A549 (cell line): ENCODE measurements around the gene COL5A2. TPM values are rescaled to one million over a fixed set of nuclear protein-coding genes. Genes with fewer than 3 reads are reported as not detected.

ENCODE experiments used
- ATAC-seq, 2 experiments: fragments of 200-7000 bp in 1 of 2; fragments of >200 bp in 1 of 2; cut with Nextera tagmentation in 1 of 2; cut with Tn5 transposase in 1 of 2; 3 replicates each; pipeline versions ENCODE4 v1.8.0 to v1.9.1; 2018 to 2020; ENCODE audit warnings: mild to moderate bottlenecking in 1 of 2, moderate library complexity in 1 of 2
- CTCF ChIA-PET: fragments of 300-600 bp; sonication (Branson Sonifier 250); formaldehyde crosslinking; extraction: SDS; loops from one replicate; lab custom pipeline; 2021; ENCODE audit warnings: antibody characterized with exemption, inconsistent platforms; lab: Yijun Ruan, JAX
- POLR2A ChIA-PET: fragments of 350-600 bp; formaldehyde crosslinking; extraction: SDS; loops from one replicate; lab custom pipeline; 2021; ENCODE audit warnings: antibody characterized with exemption, inconsistent platforms; lab: Yijun Ruan, JAX
- DNase-seq, 2 experiments: peaks; one replicate each; pipeline versions ENCODE4 v3.0.0 to v3.0.0-alpha.2; 2011 to 2016; ENCODE audit warnings: low read depth in 1 of 2, low spot score in 1 of 2
- FAIRE-seq: peaks from 2 replicates; lab custom pipeline; 2011; peaks lifted over from hg19 to GRCh38; lab: Jason Lieb, UNC
- H3K27ac ChIP-seq, 2 experiments: fragments of >200 bp; sonication (Bioruptor Twin); formaldehyde crosslinking; 3 replicates each; pipeline ENCODE4 v1.5.1; 2016 to 2017
- H3K4me1 ChIP-seq: fragments of >200 bp; sonication (Bioruptor Twin); formaldehyde crosslinking; 3 replicates; pipeline ENCODE4 v1.6.1; 2016
- H3K4me2 ChIP-seq: fragments of >200 bp; sonication (Bioruptor Twin); formaldehyde crosslinking; 3 replicates; pipeline ENCODE4 v1.6.1; 2016
- H3K4me3 ChIP-seq: fragments of >200 bp; sonication (Bioruptor Twin); formaldehyde crosslinking; 3 replicates; pipeline ENCODE4 v1.5.1; 2016
- H3K9me3 ChIP-seq: fragments of >200 bp; sonication (Bioruptor Twin); formaldehyde crosslinking; 3 replicates; pipeline ENCODE4 v1.6.1; 2016
- BHLHE40 ChIP-seq: IDR thresholded peaks from 2 replicates; pipeline ENCODE4 v1.6.1; 2012; ENCODE audit warnings: low read depth, low read length, inconsistent platforms
- CTCF ChIP-seq: fragments of >200 bp; sonication (Bioruptor Twin); formaldehyde crosslinking; IDR thresholded peaks from 3 replicates; pipeline ENCODE4 v1.5.1; 2016
- EHMT2 ChIP-seq: fragments of 200-600 bp; sonication (generic); IDR thresholded peaks from 2 replicates; pipeline ENCODE4 v1.6.1; 2016; ENCODE audit warnings: antibody characterized with exemption, low read depth, mild to moderate bottlenecking, moderate library complexity
- EP300 ChIP-seq, 2 experiments: fragments of >200 bp; sonication (Bioruptor Twin); formaldehyde crosslinking; IDR thresholded peaks; 2 replicates in 1 of 2; 3 replicates in 1 of 2; pipeline ENCODE4 v1.6.1; 2016 to 2017
- FOSB ChIP-seq: fragments of 250-450 bp; sonication (Bioruptor Pico); IDR thresholded peaks from 2 replicates; pipeline ENCODE4 v1.5.0; 2020; ENCODE audit warnings: mild to moderate bottlenecking, moderate library complexity
- HDAC2 ChIP-seq: fragments of 200-600 bp; sonication (generic); IDR thresholded peaks from 2 replicates; pipeline ENCODE4 v1.6.1; 2016
- HES2 ChIP-seq: fragments of >200 bp; sonication (Bioruptor Twin); formaldehyde crosslinking; IDR thresholded peaks from 2 replicates; pipeline ENCODE4 v1.6.1; 2016
- HMGXB4 ChIP-seq: fragments of 250-450 bp; sonication (Bioruptor Pico); IDR thresholded peaks from 2 replicates; pipeline ENCODE4 v1.5.0; 2021; ENCODE audit warnings: mild to moderate bottlenecking, moderate library complexity, borderline replicate concordance
- HOXB5 ChIP-seq: fragments of 250-450 bp; sonication (Bioruptor Pico); IDR thresholded peaks from 2 replicates; pipeline ENCODE4 v1.5.0; 2020; ENCODE audit warnings: mild to moderate bottlenecking, moderate library complexity
- JUN ChIP-seq, 2 experiments: fragments of >200 bp; sonication (Bioruptor Twin); formaldehyde crosslinking; IDR thresholded peaks; 2 replicates in 1 of 2; 3 replicates in 1 of 2; pipeline ENCODE4 v1.6.1; 2016 to 2017
- KDM1A ChIP-seq: fragments of 200-600 bp; sonication (generic); IDR thresholded peaks from 2 replicates; pipeline ENCODE4 v1.6.1; 2016; ENCODE audit warnings: low read depth, mild to moderate bottlenecking
- KDM5A ChIP-seq: fragments of 200-600 bp; sonication (generic); IDR thresholded peaks from 2 replicates; pipeline ENCODE4 v1.6.1; 2016; ENCODE audit warnings: antibody characterized with exemption, mild to moderate bottlenecking
- MYC ChIP-seq: IDR thresholded peaks from 2 replicates; pipeline ENCODE4 v1.6.1; 2012; ENCODE audit warnings: mild to moderate bottlenecking, inconsistent platforms, low read length, improper control_type of control experiment, borderline replicate concordance
- NFE2L2 ChIP-seq: fragments of 150-350 bp; conservative IDR thresholded peaks from 2 replicates; pipeline ENCODE4 v1.6.1; 2014; ENCODE audit warnings: low read length
- NR3C1 ChIP-seq: fragments of >200 bp; sonication (Bioruptor Twin); formaldehyde crosslinking; IDR thresholded peaks from 3 replicates; pipeline ENCODE4 v1.6.1; 2017
- RARB ChIP-seq: fragments of 250-450 bp; sonication (Bioruptor Pico); IDR thresholded peaks from 2 replicates; pipeline ENCODE4 v1.8.0; 2021; ENCODE audit warnings: mild to moderate bottlenecking, moderate library complexity
- RFX5 ChIP-seq: fragments of 450-650 bp; IDR thresholded peaks from 2 replicates; pipeline ENCODE4 v1.7.1; 2014; ENCODE audit warnings: antibody characterized with exemption, mild to moderate bottlenecking, moderate library complexity
- RNF2 ChIP-seq: fragments of 200-600 bp; sonication (generic); IDR thresholded peaks from 2 replicates; pipeline ENCODE4 v1.6.1; 2016; ENCODE audit warnings: low read depth, mild to moderate bottlenecking, antibody characterized with exemption, moderate library complexity, borderline replicate concordance
- TFCP2L1 ChIP-seq: fragments of 250-450 bp; sonication (Bioruptor Pico); IDR thresholded peaks from 2 replicates; pipeline ENCODE4 v1.5.0; 2021; ENCODE audit warnings: mild to moderate bottlenecking
- TP53 ChIP-seq: fragments of 250-450 bp; sonication (Bioruptor Pico); IDR thresholded peaks from 2 replicates; pipeline ENCODE4 v1.5.0; 2021; ENCODE audit warnings: mild to moderate bottlenecking, moderate library complexity
- ZC3H11A ChIP-seq: fragments of 450-650 bp; IDR thresholded peaks from 2 replicates; pipeline ENCODE4 v1.6.1; 2014; ENCODE audit warnings: antibody characterized with exemption, mild to moderate bottlenecking
- WGBS: methylation state at CpG from one replicate; pipeline ENCODE4 v1.1.6; 2017; ENCODE audit errors: missing lambda C conversion rate; 5-methylcytosine and 5-hydroxymethylcytosine counted together
- polyA plus RNA-seq, 4 experiments: library from polyadenylated mRNA; depleted of rRNA in 3 of 4; stranded (reverse); fragments of >200 nt; fragmentation: RNase III in 1 of 4; extraction: RNeasy Plus Mini Kit Qiagen cat#74134 plus additional on column Dnase treatment in 1 of 4; gene quantifications; 2 replicates in 3 of 4; 3 replicates in 1 of 4; pipeline ENCODE4 v1.2.3, GENCODE V29; 2011 to 2017
- TF ChIP-seq, protein P1 (sequence below): fragments of 150-350 bp; IDR thresholded peaks from 2 replicates; pipeline ENCODE4 v1.6.1; 2014; ENCODE audit warnings: low read depth, mild to moderate bottlenecking, low read length
- TF ChIP-seq, protein P2 (sequence below): fragments of 200-600 bp; sonication (generic); IDR thresholded peaks from 2 replicates; pipeline ENCODE4 v1.6.1; 2016; ENCODE audit warnings: antibody characterized with exemption, mild to moderate bottlenecking, moderate library complexity
- TF ChIP-seq, protein P3 (sequence below): fragments of 250-450 bp; sonication (Bioruptor Pico); IDR thresholded peaks from 2 replicates; pipeline ENCODE4 v1.5.0; 2020; ENCODE audit warnings: low read depth, mild to moderate bottlenecking, moderate library complexity

COL5A2 gene
- polyA plus RNA-seq, 2 of the 4 experiments (the other 2 are of a cell fraction), result 152 to 215 TPM

DNA sequence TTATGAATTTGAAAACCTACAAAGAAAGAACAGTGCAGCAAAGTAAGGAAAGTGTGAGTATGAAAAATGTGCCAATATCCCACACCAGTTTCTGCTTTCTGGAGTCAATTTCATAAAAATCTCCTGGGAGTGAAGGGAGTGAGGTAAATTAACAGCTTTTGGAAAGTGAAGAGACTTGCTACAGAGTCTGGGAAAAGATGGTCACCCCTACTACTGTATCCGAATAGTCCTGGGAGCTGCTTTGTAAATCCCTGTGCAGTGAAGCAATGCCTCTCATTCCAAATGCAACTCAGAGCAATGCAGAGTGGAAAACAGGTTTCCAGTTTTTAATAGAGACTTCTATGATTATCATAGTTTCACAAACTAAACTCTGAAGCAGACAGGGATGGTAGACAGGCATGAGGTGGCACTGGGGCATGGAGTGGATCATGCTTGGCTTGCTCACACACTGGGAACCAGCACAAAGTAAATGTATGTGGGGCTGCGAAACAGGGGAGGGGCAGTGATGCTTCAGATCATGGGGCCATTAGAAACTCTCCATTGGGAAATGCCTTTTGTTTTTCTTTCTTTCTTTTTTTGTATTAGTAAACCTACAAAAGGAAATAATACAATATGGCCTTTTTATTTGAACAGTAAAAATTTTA, 10.6 kb downstream of the COL5A2 start (continued):
- no peak for TF ChIP-seq KDM1A
- TF ChIP-seq HDAC2, result no peak
- no peak for TF ChIP-seq ZC3H11A
- no peak for TF ChIP-seq HOXB5
- no peak for TF ChIP-seq TP53 (CRISPR knock-in tag)
- TF ChIP-seq RFX5, result no peak
- TF ChIP-seq, protein P1, sequence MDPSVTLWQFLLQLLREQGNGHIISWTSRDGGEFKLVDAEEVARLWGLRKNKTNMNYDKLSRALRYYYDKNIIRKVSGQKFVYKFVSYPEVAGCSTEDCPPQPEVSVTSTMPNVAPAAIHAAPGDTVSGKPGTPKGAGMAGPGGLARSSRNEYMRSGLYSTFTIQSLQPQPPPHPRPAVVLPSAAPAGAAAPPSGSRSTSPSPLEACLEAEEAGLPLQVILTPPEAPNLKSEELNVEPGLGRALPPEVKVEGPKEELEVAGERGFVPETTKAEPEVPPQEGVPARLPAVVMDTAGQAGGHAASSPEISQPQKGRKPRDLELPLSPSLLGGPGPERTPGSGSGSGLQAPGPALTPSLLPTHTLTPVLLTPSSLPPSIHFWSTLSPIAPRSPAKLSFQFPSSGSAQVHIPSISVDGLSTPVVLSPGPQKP, result no peak
- no peak for TF ChIP-seq RARB (CRISPR knock-in tag)

- ChIA-PET CTCF (interaction anchor here (1.1 to 2.7 kb wide), 2 partner anchors 11 to 13 kb away, joined by 3 to 10 read pairs; partner anchors contain the start of gene COL5A2), POLR2A (interaction anchor here (2.4 kb wide), 1 partner anchor 13 kb away, joined by 13 read pairs; the partner anchor contains the start of gene COL5A2)
- TF ChIP-seq TFCP2L1 (CRISPR knock-in tag) (no peak), HMGXB4 (CRISPR knock-in tag) (no peak), KDM1A (no peak), CTCF (no peak), EP300 (IDR thresholded peaks at IDR 0.05) (no peak), FOSB (CRISPR knock-in tag) (no peak), RNF2 (no peak), NR3C1 (no peak), NFE2L2 (no peak), BHLHE40 (no peak), RARB (CRISPR knock-in tag) (no peak), MYC (no peak), KDM5A (no peak), JUN (IDR thresholded peaks at IDR 0.05) (no peak), HES2 (no peak), RFX5 (no peak), EHMT2 (no peak)
- TF ChIP-seq, protein P2, sequence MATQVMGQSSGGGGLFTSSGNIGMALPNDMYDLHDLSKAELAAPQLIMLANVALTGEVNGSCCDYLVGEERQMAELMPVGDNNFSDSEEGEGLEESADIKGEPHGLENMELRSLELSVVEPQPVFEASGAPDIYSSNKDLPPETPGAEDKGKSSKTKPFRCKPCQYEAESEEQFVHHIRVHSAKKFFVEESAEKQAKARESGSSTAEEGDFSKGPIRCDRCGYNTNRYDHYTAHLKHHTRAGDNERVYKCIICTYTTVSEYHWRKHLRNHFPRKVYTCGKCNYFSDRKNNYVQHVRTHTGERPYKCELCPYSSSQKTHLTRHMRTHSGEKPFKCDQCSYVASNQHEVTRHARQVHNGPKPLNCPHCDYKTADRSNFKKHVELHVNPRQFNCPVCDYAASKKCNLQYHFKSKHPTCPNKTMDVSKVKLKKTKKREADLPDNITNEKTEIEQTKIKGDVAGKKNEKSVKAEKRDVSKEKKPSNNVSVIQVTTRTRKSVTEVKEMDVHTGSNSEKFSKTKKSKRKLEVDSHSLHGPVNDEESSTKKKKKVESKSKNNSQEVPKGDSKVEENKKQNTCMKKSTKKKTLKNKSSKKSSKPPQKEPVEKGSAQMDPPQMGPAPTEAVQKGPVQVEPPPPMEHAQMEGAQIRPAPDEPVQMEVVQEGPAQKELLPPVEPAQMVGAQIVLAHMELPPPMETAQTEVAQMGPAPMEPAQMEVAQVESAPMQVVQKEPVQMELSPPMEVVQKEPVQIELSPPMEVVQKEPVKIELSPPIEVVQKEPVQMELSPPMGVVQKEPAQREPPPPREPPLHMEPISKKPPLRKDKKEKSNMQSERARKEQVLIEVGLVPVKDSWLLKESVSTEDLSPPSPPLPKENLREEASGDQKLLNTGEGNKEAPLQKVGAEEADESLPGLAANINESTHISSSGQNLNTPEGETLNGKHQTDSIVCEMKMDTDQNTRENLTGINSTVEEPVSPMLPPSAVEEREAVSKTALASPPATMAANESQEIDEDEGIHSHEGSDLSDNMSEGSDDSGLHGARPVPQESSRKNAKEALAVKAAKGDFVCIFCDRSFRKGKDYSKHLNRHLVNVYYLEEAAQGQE, result no peak
- TF ChIP-seq, protein P3, sequence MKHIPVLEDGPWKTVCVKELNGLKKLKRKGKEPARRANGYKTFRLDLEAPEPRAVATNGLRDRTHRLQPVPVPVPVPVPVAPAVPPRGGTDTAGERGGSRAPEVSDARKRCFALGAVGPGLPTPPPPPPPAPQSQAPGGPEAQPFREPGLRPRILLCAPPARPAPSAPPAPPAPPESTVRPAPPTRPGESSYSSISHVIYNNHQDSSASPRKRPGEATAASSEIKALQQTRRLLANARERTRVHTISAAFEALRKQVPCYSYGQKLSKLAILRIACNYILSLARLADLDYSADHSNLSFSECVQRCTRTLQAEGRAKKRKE, result no peak
- H3K4me1 ChIP-seq, result peaks cover 87% of the 10 kb centered on the region
- 85% methylated on average over 3 of the region's 3 CpGs for WGBS
- ATAC-seq (peak in 1 of 2 experiments; percentile 20; a peak in 2 of 6 replicates), FAIRE-seq (no peak), DNase-seq (no peak)
- no peak overlapping the region for H3K4me3 ChIP-seq
- peak overlapping the region; percentile 59 for H3K4me2 ChIP-seq
- peak overlapping the region; percentile 29 to 52; a peak in 4 of 6 replicates for H3K27ac ChIP-seq
- H3K9me3 ChIP-seq, result no peaks in the 10 kb centered on the region
Observed at GRCh38 chr2:189165656-189166380, 13.7 kb downstream of the COL5A2 start.
